Panc1 (cell line): ENCODE measurements around the gene AGBL1.

Experiments
- POLR2AphosphoS5 ChIP-seq: IDR thresholded peaks from 2 replicates; pipeline ENCODE4 v1.6.1; 2012; ENCODE audit warnings: mild to moderate bottlenecking, low read depth, low read length, moderate library complexity
- TF ChIP-seq, protein P1 (sequence below): fragments of 450-650 bp; IDR thresholded peaks from 2 replicates; pipeline ENCODE4 v1.5.1; 2017; ENCODE audit warnings: mild to moderate bottlenecking

DNA sequence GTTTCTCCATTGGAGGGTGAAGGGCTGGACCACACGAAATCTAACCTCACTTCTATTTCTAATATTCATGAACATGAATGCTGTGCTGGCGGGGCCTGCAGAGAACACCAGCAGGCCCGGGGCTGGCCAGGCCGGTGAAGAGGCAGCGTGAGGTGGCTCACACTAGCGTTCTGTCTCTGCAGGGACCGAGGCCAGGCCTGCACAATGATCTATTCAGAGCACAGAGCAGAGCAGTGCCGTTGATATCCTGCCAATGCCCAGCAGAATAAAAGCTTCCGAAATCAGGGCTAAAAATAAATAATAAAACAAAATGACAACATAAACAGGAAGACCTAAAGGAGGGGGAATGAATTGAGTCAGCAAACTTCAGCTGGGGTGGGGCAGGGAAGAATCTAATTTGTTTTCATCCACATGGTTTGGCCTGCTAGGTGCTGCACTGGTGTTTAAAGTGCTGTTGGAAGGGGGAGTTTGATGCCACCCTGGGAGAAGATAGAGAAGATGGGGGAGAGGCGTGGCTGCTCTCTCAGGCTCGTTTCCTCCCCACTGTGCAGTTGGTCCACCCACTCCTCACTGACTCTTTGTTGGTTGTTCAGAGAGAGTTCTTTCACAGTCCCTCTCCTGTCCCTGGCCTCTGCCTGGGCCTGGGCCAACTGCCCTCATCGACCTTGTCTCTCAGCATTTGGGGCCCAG, 837.1 kb downstream of the AGBL1 start:
- TF ChIP-seq, protein P1, sequence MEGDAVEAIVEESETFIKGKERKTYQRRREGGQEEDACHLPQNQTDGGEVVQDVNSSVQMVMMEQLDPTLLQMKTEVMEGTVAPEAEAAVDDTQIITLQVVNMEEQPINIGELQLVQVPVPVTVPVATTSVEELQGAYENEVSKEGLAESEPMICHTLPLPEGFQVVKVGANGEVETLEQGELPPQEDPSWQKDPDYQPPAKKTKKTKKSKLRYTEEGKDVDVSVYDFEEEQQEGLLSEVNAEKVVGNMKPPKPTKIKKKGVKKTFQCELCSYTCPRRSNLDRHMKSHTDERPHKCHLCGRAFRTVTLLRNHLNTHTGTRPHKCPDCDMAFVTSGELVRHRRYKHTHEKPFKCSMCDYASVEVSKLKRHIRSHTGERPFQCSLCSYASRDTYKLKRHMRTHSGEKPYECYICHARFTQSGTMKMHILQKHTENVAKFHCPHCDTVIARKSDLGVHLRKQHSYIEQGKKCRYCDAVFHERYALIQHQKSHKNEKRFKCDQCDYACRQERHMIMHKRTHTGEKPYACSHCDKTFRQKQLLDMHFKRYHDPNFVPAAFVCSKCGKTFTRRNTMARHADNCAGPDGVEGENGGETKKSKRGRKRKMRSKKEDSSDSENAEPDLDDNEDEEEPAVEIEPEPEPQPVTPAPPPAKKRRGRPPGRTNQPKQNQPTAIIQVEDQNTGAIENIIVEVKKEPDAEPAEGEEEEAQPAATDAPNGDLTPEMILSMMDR: no peak
- TF ChIP-seq POLR2AphosphoS5: no peak
